Sciatic nerve (tissue), 2 donors: ENCODE data around the gene CR1L. TPM values are rescaled to one million over a fixed set of nuclear protein-coding genes. Genes with fewer than 3 reads are reported as not detected.
"Not testable (repeated sequence)": the region's sequence is repeated elsewhere in the genome, so short reads cannot be mapped to it uniquely, and the experiment has no call there.

Experiments
- ATAC-seq: fragments of 200-7000 bp; cut with Tn5 transposase; one replicate; pipeline ENCODE4 v1.9.1; 2020; ENCODE audit warnings: mild to moderate bottlenecking, moderate library complexity
- DNase-seq: peaks from one replicate; pipeline ENCODE4 v3.0.0-alpha.2; 2020; ENCODE audit warnings: low spot score
- intact Hi-C: fragments of 100-400 bp; cut with DNase I; formaldehyde crosslinking; loops from one replicate; pipeline ENCODE4 v1.14.2; 2022
- total RNA-seq: library from RNA; stranded (reverse); fragmentation: NEBNext Ultra II Directional; extraction: Animal tissue kit (Norgen Biotek cat#: 25700); gene quantifications from one replicate; pipeline ENCODE4 v1.2.1, GENCODE V29; 2021
- donor health status: DM: no; HTN: no; CAD: no.
- donor health status: DM: no; HTN: no; CAD: no.

CR1L gene
- total RNA-seq, 1 donor from 2014 or later = 0.45 TPM

GRCh38 chr1:207755846-207756693 is 111.1 kb downstream of the CR1L start:
- ATAC-seq (no peak), DNase-seq (no peak)
- intact Hi-C loops = no loop called here

- ATAC-seq (no peak), DNase-seq (no peak)
- intact Hi-C loops = no loop called here
Observed at GRCh38 chr1:207762622-207763021, 117.7 kb downstream of the CR1L start.

GRCh38 chr1:207763091-207763490 is 118.2 kb downstream of the CR1L start:
- DNase-seq (no peak), ATAC-seq (no peak)
- intact Hi-C loops = no loop called here

DNA sequence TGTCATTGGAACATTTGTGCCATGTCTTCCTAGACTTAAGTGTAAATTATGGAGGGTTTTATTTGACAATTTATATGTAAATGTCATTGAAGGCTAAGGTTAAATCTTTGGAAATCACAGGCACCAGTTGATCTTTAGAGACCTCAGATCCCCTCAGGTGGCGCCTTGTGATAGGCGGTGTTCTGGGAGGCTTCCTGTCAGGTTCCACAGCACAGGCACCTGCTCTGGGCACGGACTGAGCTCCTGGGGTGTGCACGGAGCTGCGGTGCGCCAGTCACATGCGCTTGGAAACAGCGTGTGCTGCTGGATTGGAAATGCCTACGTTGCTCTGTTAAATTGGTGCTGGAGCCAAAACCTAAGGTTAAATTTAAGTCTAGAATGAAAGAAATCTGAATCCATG is 119.0 kb downstream of the CR1L start:
- ATAC-seq (no peak), DNase-seq (no peak)
- intact Hi-C loops = no loop called here

- DNase-seq (no peak), ATAC-seq (no peak)
- intact Hi-C loops = no loop called here
Observed at GRCh38 chr1:207766569-207766968, 121.6 kb downstream of the CR1L start.

- DNase-seq, ATAC-seq, intact Hi-C loops: not testable (repeated sequence)
Observed at GRCh38 chr1:207770514-207770913, 125.6 kb downstream of the CR1L start.

Other genes with a start within 250 kb of the CR1L start
- 0.27 TPM for gene CR2, start 190.8 kb upstream of the CR1L start, total RNA-seq
- gene CR1, start 149.0 kb upstream of the CR1L start, total RNA-seq = 30.1 TPM
- 186 TPM for gene CD46, start 106.9 kb downstream of the CR1L start, total RNA-seq